AG09309 (cell line): ENCODE results near the gene MEGF11.

Experiments
- DNase-seq: peaks from one replicate; pipeline ENCODE4 v3.0.0-alpha.2; 2010; ENCODE audit warnings: low read depth
- H3K4me3 ChIP-seq: 2 replicates; pipeline ENCODE4 v1.5.1; 2011; ENCODE audit warnings: mild to moderate bottlenecking, low read depth, low read length, moderate library complexity; ENCODE audit not compliant: control insufficient read depth
- TF ChIP-seq, protein P1 (sequence below): IDR thresholded peaks from 2 replicates; pipeline ENCODE4 v1.5.1; 2011; ENCODE audit warnings: mild to moderate bottlenecking, low read depth, low read length, inconsistent platforms; ENCODE audit not compliant: insufficient read depth, control insufficient read depth; ENCODE audit errors: missing control alignments

Gene MEGF11

DNA sequence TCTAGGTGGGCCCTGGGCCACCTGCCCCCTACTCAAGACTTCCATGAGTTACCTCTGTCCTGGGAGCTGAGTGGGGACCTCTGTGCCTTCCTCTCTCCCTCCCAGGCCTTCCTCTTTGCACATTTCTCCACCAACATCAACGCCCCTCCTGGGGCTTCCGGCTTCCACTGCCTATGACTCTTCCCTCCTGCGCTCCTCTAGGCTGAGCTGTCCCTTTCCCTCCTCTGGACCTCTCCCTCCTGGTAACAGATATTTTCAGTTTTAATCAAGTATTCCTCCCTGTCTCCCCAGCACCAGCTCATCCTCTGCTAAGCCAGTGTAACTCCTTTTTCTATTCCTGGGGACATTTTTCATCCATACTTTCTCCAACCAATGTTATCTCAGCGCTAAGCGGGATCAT, 223.9 kb downstream of the MEGF11 start:
- DNase-seq: no peak
- TF ChIP-seq, protein P1, sequence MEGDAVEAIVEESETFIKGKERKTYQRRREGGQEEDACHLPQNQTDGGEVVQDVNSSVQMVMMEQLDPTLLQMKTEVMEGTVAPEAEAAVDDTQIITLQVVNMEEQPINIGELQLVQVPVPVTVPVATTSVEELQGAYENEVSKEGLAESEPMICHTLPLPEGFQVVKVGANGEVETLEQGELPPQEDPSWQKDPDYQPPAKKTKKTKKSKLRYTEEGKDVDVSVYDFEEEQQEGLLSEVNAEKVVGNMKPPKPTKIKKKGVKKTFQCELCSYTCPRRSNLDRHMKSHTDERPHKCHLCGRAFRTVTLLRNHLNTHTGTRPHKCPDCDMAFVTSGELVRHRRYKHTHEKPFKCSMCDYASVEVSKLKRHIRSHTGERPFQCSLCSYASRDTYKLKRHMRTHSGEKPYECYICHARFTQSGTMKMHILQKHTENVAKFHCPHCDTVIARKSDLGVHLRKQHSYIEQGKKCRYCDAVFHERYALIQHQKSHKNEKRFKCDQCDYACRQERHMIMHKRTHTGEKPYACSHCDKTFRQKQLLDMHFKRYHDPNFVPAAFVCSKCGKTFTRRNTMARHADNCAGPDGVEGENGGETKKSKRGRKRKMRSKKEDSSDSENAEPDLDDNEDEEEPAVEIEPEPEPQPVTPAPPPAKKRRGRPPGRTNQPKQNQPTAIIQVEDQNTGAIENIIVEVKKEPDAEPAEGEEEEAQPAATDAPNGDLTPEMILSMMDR: no peak
- no peak overlapping the region for H3K4me3 ChIP-seq

DNA sequence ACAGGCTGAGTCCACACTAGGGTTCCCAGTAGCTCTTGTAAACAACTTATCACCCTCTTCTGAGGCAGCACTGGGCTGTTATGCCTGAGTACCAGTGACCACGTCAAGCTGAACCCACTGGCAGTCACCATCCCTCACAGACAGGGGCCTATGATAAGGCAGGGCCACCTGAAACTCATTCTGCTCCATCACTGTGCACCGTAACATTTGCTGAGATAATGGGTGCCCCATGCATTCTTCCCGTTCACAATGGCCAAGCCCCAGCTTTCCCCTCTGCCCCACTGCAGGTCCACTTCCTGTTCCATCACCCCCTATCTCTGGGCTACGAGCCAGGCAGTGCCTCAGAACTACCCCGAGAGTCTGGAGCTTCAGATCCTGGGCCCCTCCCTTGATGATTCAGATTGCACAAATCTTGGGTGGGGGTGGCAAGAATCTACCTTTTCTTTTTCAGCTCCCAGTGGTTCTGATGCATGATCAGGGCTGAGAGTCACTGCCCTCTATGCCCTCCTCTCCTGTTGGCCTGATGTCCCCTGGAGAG, 226.2 kb downstream of the MEGF11 start:
- DNase-seq: no peak
- TF ChIP-seq, protein P1: no peak
- no peak overlapping the region for H3K4me3 ChIP-seq

DNA sequence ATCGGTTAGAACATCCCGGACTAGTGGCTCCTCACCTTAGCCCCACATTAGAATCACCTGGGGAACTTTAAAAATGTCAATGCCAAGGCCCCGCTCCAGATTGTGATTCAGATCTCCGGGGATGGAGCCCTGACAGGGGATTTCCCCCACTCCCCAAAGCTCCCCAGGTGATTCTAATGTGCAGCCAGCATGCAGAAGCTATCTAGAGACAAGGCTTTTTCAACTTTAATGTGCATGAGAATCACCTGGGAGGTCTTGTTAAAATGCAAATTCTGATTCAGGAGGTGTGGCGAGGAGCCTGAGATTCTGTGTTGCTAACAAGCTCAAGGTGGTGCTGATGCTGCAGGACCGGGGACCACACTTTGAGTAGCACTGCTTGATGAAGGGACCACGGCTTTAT, 227.6 kb downstream of the MEGF11 start:
- no peak overlapping the region for H3K4me3 ChIP-seq
- DNase-seq: no peak
- TF ChIP-seq, protein P1: no peak

DNA sequence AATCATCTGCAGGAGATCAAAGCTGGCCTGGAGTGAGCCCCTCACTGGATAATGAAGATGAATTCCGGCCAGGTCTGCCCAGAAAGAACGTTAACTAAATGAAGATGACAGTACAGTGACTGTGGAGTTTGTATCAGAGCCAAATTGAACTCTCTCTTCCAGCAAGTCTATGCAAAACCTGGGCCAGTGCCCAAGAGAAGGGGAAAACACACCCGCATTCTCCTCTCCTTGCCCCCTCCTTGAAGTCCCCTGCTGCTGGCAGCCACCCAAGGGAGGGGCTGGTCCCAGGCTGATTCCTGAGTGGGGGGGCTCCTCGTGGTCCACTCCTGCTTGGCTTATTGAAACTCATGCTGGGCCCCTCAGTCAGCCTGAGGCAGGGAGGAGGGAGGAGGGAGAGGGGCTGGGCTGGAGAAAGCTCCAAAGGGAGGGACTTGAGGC, 228.5 kb downstream of the MEGF11 start:
- H3K4me3 ChIP-seq: no peak overlapping the region
- DNase-seq: no peak
- TF ChIP-seq, protein P1: no peak

DNA sequence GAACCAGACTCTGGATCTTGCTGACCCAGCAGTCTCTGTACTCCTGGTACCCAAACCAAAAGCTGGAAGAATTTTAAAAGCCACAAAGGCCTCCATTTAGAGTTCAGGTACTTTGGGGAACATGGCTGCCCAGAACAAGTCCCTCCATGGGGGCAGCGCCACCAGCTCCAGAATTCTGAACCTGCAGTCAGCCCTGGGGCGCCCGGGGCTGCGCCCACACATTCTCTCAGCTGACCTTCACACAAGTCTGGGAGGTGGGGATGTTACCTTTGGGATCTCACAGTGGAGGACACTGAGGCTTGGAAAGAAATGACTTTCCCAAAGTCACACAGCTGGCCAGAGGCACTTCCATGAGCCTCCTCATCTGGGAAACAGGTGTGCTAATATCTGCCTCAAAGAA, 229.4 kb downstream of the MEGF11 start:
- no peak overlapping the region for H3K4me3 ChIP-seq
- DNase-seq: no peak
- TF ChIP-seq, protein P1: no peak

DNA sequence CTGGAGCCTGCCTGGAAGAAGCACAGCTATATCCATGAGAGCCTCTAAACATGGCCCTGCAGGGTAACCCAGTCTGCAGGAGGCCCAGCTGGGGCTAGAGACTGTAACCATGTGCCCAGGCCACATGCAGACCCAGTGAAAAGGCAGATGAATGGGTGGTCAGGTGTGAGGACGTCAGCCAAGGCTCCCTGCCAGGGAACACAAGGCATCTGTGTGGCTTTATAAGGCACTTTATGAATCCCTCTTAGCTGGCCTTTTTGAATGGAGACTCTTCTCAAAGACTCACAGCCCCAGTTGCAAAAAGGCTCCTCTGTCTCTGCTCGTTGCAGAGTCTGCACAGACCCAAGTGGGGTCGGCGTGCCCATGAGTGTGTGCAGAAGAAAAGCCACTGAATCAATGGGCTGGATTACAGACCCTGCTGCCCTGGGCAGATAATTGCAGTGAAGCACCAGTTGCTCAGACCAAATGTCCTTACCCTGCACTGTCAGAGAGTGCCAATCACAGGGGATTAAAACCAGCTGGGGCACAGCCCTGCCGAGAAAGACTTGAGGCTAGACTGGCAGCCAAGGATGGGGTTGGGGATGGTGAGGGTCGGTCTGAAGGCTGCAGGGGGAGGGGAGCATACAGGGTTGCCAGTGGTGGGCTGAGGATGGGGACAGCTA, 230.1 kb downstream of the MEGF11 start:
- TF ChIP-seq, protein P1: no peak
- H3K4me3 ChIP-seq: no peak overlapping the region
- no peak for DNase-seq

DNA sequence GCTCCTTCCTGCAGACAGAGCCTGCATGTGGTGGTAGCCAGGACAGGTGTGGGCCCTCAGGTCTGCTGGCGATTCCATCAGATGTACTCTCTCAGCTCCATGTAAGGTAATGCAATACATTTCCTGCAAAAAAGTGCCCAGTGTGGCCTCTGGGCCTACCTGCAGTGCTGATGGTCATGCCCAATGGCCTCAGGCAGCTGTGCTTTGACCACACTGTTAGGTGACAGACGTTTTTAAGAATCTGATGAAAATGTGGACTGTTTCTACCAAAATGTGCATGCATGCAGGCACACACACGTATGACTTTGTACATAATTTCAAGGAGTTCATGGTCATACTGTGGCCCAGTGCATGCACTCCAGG, 231.4 kb downstream of the MEGF11 start:
- no peak for DNase-seq
- TF ChIP-seq, protein P1: no peak

More for the DNA sequence above, 231.4 kb downstream of the MEGF11 start:
- H3K4me3 ChIP-seq: no peak overlapping the region
